ENCODE measurements around the gene PROS1. TPM values are rescaled to one million over a fixed set of nuclear protein-coding genes. Genes with fewer than 3 reads are reported as not detected.

Gene PROS1
- total RNA-seq, 1 experiment from 2014 or later: 1.7 TPM

DNA sequence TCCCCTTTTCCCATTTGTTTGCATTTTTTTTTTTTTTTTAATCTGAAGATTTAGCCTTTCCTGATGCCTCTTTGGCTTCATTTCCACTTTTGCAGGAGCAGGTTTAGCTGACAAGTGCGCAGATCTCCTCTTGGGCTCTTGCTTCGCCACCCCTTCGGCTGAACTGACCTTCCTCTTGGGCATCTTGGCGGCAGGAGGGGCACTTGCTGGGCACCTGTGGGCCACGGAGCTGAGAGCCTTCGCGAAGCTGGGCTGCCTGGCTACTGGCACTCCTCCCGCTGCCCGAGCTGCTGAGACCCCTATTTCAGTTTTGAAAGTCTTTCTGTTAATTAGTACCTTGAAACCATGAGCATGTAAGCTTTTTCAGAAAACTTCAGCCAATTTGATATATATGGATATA, 15.1 kb upstream of the PROS1 start (continued):
- TF ChIP-seq ZBTB43 (CRISPR knock-in tag; IDR thresholded peaks at IDR 0.05): no peak
- no peak for TF ChIP-seq CBFB (CRISPR knock-in tag; IDR thresholded peaks at IDR 0.05; ENCODE audit: low read depth)
- TF ChIP-seq FOXJ3 (CRISPR knock-in tag; IDR thresholded peaks at IDR 0.05; ENCODE audit: borderline replicate concordance): no peak
- TF ChIP-seq E2F5 (CRISPR knock-in tag; IDR thresholded peaks at IDR 0.05): no peak
- TF ChIP-seq, protein P1, sequence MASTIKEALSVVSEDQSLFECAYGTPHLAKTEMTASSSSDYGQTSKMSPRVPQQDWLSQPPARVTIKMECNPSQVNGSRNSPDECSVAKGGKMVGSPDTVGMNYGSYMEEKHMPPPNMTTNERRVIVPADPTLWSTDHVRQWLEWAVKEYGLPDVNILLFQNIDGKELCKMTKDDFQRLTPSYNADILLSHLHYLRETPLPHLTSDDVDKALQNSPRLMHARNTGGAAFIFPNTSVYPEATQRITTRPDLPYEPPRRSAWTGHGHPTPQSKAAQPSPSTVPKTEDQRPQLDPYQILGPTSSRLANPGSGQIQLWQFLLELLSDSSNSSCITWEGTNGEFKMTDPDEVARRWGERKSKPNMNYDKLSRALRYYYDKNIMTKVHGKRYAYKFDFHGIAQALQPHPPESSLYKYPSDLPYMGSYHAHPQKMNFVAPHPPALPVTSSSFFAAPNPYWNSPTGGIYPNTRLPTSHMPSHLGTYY (CRISPR knock-in tag; IDR thresholded peaks at IDR 0.05): no peak
- TF ChIP-seq ATF1 (CRISPR knock-in tag; IDR thresholded peaks at IDR 0.05): no peak
- no peak for TF ChIP-seq EMX1 (CRISPR knock-in tag; IDR thresholded peaks at IDR 0.05)

DNA sequence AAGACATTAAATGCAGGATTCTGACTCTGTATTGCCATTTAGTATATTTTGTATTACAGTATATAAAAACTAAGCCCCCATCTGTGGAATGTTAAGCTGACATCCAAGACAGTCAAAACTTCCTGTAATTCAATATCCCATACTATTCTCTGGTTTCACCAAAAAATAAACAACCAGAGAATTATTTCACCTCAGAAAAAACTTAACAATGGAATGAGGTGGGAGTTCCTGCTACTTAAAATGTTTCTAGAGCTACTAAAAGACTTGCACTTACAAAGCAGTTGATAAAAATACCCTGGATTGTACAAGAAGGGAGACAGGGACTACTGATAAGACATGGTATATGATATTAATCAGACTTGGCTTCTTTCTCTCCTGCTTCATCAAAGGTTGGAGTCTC, 14.6 kb upstream of the PROS1 start:
- DNase-seq (ENCODE audit: low spot score) (no peak), ATAC-seq (no peak)
- no peak for TF ChIP-seq CREM (CRISPR knock-in tag; IDR thresholded peaks at IDR 0.05)
- TF ChIP-seq IRF2 (CRISPR knock-in tag; IDR thresholded peaks at IDR 0.05; ENCODE audit: borderline replicate concordance, low read depth): no peak
- TF ChIP-seq TEAD4 (CRISPR knock-in tag; IDR thresholded peaks at IDR 0.05): no peak
- no peak for TF ChIP-seq PRRX2 (CRISPR knock-in tag; IDR thresholded peaks at IDR 0.05)
- no peak for TF ChIP-seq FOXP1 (CRISPR knock-in tag; IDR thresholded peaks at IDR 0.05; ENCODE audit: borderline replicate concordance)
- no peak for TF ChIP-seq ATF6 (CRISPR knock-in tag; IDR thresholded peaks at IDR 0.05)
- no peak for TF ChIP-seq AR (CRISPR knock-in tag; IDR thresholded peaks at IDR 0.05)
- TF ChIP-seq NFATC4 (CRISPR knock-in tag; IDR thresholded peaks at IDR 0.05): no peak
- Mint-ChIP-seq H3K36me3 (no peaks in the 10 kb centered on the region), H3K4me1 (no peaks in the 10 kb centered on the region), H3K9me3 (no peaks in the 10 kb centered on the region), H3K27ac (no peak overlapping the region), H3K4me3 (no peak overlapping the region), H3K27me3 (ENCODE audit: low read depth) (no peaks in the 10 kb centered on the region)
- ChIA-PET CTCF (interaction anchor here (0.7 kb wide), 1 partner anchor 13 kb away, joined by 3 read pairs; no protein-coding TSS in a partner anchor), POLR2A (no interaction called here)

GRCh38 chr3:93984618-93985017, 10.9 kb upstream of the PROS1 start:
- POLR2A ChIA-PET: no interaction called here
- no peak for ATAC-seq
- Mint-ChIP-seq H3K36me3 (no peaks in the 10 kb centered on the region), H3K4me1 (peaks cover 9% of the 10 kb centered on the region), H3K27me3 (ENCODE audit: low read depth) (no peaks in the 10 kb centered on the region), H3K27ac (no peak overlapping the region), H3K9me3 (no peaks in the 10 kb centered on the region), H3K4me3 (no peak overlapping the region)
- TF ChIP-seq ZNF416 (CRISPR knock-in tag; IDR thresholded peaks at IDR 0.05) (no peak), ZNF396 (CRISPR knock-in tag; IDR thresholded peaks at IDR 0.05; ENCODE audit: borderline replicate concordance) (no peak), ZBTB21 (CRISPR knock-in tag; IDR thresholded peaks at IDR 0.05; ENCODE audit: borderline replicate concordance) (no peak), OVOL2 (CRISPR knock-in tag; IDR thresholded peaks at IDR 0.05; ENCODE audit: borderline replicate concordance) (no peak)
- CTCF ChIA-PET: interaction anchor here (1.3 kb wide), 1 partner anchor 11 kb away, joined by 3 read pairs; the partner anchor contains the start of gene PROS1
- DNase-seq (ENCODE audit: low spot score): no peak
